ENCODE data around the gene KRTAP29-1.
"Not testable (repeated sequence)": the region's sequence is repeated elsewhere in the genome, so short reads cannot be mapped to it uniquely, and the experiment has no call there.

KRTAP29-1 gene

GRCh38 chr17:41298458-41299135 lies 4.1 kb downstream of the KRTAP29-1 start:
- DNase-seq (ENCODE audit: low spot score), result no peak

GRCh38 chr17:41296846-41297245 lies 5.8 kb downstream of the KRTAP29-1 start:
- no peak for DNase-seq (ENCODE audit: low spot score)

- no peak for DNase-seq (ENCODE audit: low spot score)
These were observed 8.6 kb downstream of the KRTAP29-1 start for GRCh38 chr17:41294016-41294415.

GRCh38 chr17:41287050-41287449 lies 15.6 kb downstream of the KRTAP29-1 start:
- DNase-seq (ENCODE audit: low spot score), result no peak

GRCh38 chr17:41284546-41284945 lies 18.1 kb downstream of the KRTAP29-1 start:
- no peak for DNase-seq (ENCODE audit: low spot score)

- no peak for DNase-seq (ENCODE audit: low spot score)
These were observed 18.6 kb downstream of the KRTAP29-1 start for GRCh38 chr17:41284043-41284442.

GRCh38 chr17:41278176-41278955 lies 24.3 kb downstream of the KRTAP29-1 start:
- DNase-seq (ENCODE audit: low spot score), result no peak

- not testable (repeated sequence) for DNase-seq (ENCODE audit: low spot score)
These were observed 26.9 kb downstream of the KRTAP29-1 start, which contains the start of gene KRTAP9-7 for GRCh38 chr17:41275648-41276190. Gene KRTAP9-7, plus strand, starts transcription at chr17:41275698. Its CDS starts 0 bp downstream, at chr17:41275698.

- no peak for DNase-seq (ENCODE audit: low spot score)
These were observed 30.8 kb downstream of the KRTAP29-1 start for GRCh38 chr17:41271858-41272257.

GRCh38 chr17:41271323-41271722 lies 31.3 kb downstream of the KRTAP29-1 start:
- DNase-seq (ENCODE audit: low spot score), result not testable (repeated sequence)

- no peak for DNase-seq (ENCODE audit: low spot score)
These were observed 34.9 kb downstream of the KRTAP29-1 start for GRCh38 chr17:41267711-41268110.

GRCh38 chr17:41265078-41265477 lies 37.6 kb downstream of the KRTAP29-1 start, which contains the start of gene KRTAP9-6:
Gene KRTAP9-6, plus strand, starts transcription at chr17:41265378. Its CDS starts 0 bp downstream, at chr17:41265378.
- DNase-seq (ENCODE audit: low spot score), result no peak

- no peak for DNase-seq (ENCODE audit: low spot score)
These were observed 38.1 kb downstream of the KRTAP29-1 start for GRCh38 chr17:41264599-41264998.

- no peak for DNase-seq (ENCODE audit: low spot score)
These were observed 39.4 kb downstream of the KRTAP29-1 start for GRCh38 chr17:41263212-41263611.

- no peak for DNase-seq (ENCODE audit: low spot score)
These were observed 44.2 kb downstream of the KRTAP29-1 start for GRCh38 chr17:41258406-41258805.

GRCh38 chr17:41256291-41256685 lies 46.4 kb downstream of the KRTAP29-1 start:
- DNase-seq (ENCODE audit: low spot score), result no peak

GRCh38 chr17:41255381-41256290 lies 47.0 kb downstream of the KRTAP29-1 start, which contains the start of gene KRTAP9-9:
Gene KRTAP9-9, plus strand, starts transcription at chr17:41255384.
- DNase-seq (ENCODE audit: low spot score), result not testable (repeated sequence)

- DNase-seq (ENCODE audit: low spot score), result no peak
These were observed 47.8 kb downstream of the KRTAP29-1 start for GRCh38 chr17:41254861-41255260.
